Measurements from ENCODE around the gene CCDC89.

The CCDC89 gene

GRCh38 chr11:85651118-85651517, 34.9 kb downstream of the CCDC89 start:
- Histone ChIP-seq H3K79me2 (ENCODE audit: insufficient read depth, low read depth) (peaks cover 23% of the 10 kb centered on the region), H3K27ac (no peak overlapping the region), H3K27me3 (ENCODE audit: insufficient read depth, low read depth) (no peaks in the 10 kb centered on the region), H3K4me3 (IDR thresholded peaks at IDR 0.05; ENCODE audit: insufficient read depth, low read depth, low read length) (no peak overlapping the region), H3K4me1 (ENCODE audit: low read depth, poor library complexity, severe bottlenecking) (peaks cover 29% of the 10 kb centered on the region), H2AFZ (ENCODE audit: low read depth) (no peak overlapping the region), H4K20me1 (ENCODE audit: insufficient read depth) (no peaks in the 10 kb centered on the region), H3K36me3 (ENCODE audit: insufficient read depth) (no peaks in the 10 kb centered on the region), H3K9ac (no peak overlapping the region), H3K4me2 (no peak overlapping the region)
- TF ChIP-seq CTCF (conservative IDR thresholded peaks at IDR 0.05; ENCODE audit: low read depth, low read length), result no peak

- H3K79me2 ChIP-seq (ENCODE audit: insufficient read depth, low read depth), result peaks cover 23% of the 10 kb centered on the region
- peak within 1 kb of the TSS; percentile 66 for H3K27ac ChIP-seq
- no peak within 1 kb of the TSS for H3K4me3 ChIP-seq (IDR thresholded peaks at IDR 0.05; ENCODE audit: insufficient read depth, low read depth, low read length)
- H3K4me1 ChIP-seq (ENCODE audit: low read depth, poor library complexity, severe bottlenecking), result peaks cover 29% of the 10 kb centered on the region
- no peaks in the 10 kb centered on the region for H4K20me1 ChIP-seq (ENCODE audit: insufficient read depth)
- peak within 1 kb of the TSS; percentile 65 for H2AFZ ChIP-seq (ENCODE audit: low read depth)
- H3K36me3 ChIP-seq (ENCODE audit: insufficient read depth), result no peaks in the 10 kb centered on the region
- H3K27me3 ChIP-seq (ENCODE audit: insufficient read depth, low read depth), result no peaks in the 10 kb centered on the region
- H3K4me2 ChIP-seq, result peak within 1 kb of the TSS; percentile 84
- H3K9ac ChIP-seq, result peak within 1 kb of the TSS; percentile 61
- TF ChIP-seq CTCF (conservative IDR thresholded peaks at IDR 0.05; ENCODE audit: low read depth, low read length), result no peak
Measured at GRCh38 chr11:85647604-85648299, 38.2 kb downstream of the CCDC89 start, which contains the start of gene TMEM126A. TMEM126A (plus strand) TSS chr11:85647967; CDS start chr11:85650256, 2,289 bp downstream.

- H3K27ac ChIP-seq, result peak overlapping the region; percentile 66
- H3K79me2 ChIP-seq (ENCODE audit: insufficient read depth, low read depth), result peaks cover 23% of the 10 kb centered on the region
- no peaks in the 10 kb centered on the region for H3K36me3 ChIP-seq (ENCODE audit: insufficient read depth)
- peaks cover 29% of the 10 kb centered on the region for H3K4me1 ChIP-seq (ENCODE audit: low read depth, poor library complexity, severe bottlenecking)
- peak overlapping the region; percentile 61; the same call in 1 of the 2 replicates for H3K9ac ChIP-seq
- no peak for TF ChIP-seq CTCF (conservative IDR thresholded peaks at IDR 0.05; ENCODE audit: low read depth, low read length)
- peak overlapping the region; percentile 65 for H2AFZ ChIP-seq (ENCODE audit: low read depth)
- H4K20me1 ChIP-seq (ENCODE audit: insufficient read depth), result no peaks in the 10 kb centered on the region
- no peak overlapping the region for H3K4me3 ChIP-seq (IDR thresholded peaks at IDR 0.05; ENCODE audit: insufficient read depth, low read depth, low read length)
- no peaks in the 10 kb centered on the region for H3K27me3 ChIP-seq (ENCODE audit: insufficient read depth, low read depth)
- peak overlapping the region; percentile 84 for H3K4me2 ChIP-seq
Measured at GRCh38 chr11:85647078-85647477, 38.9 kb downstream of the CCDC89 start.

- Histone ChIP-seq H2AFZ (ENCODE audit: low read depth) (no peak overlapping the region), H3K9ac (no peak overlapping the region), H3K4me3 (IDR thresholded peaks at IDR 0.05; ENCODE audit: insufficient read depth, low read depth, low read length) (no peak overlapping the region), H3K27ac (no peak overlapping the region), H3K79me2 (ENCODE audit: insufficient read depth, low read depth) (peaks cover 1% of the 10 kb centered on the region; the same call in 1 of the 2 replicates), H3K4me1 (ENCODE audit: low read depth, poor library complexity, severe bottlenecking) (peaks cover 7% of the 10 kb centered on the region), H3K36me3 (ENCODE audit: insufficient read depth) (no peaks in the 10 kb centered on the region), H3K27me3 (ENCODE audit: insufficient read depth, low read depth) (no peaks in the 10 kb centered on the region), H4K20me1 (ENCODE audit: insufficient read depth) (no peaks in the 10 kb centered on the region), H3K4me2 (no peak overlapping the region)
- no peak for TF ChIP-seq CTCF (conservative IDR thresholded peaks at IDR 0.05; ENCODE audit: low read depth, low read length)
Measured at GRCh38 chr11:85643191-85643614, 42.8 kb downstream of the CCDC89 start.

All from KMS-11 (cell line).